NK-92 (cell line): ENCODE measurements around the gene KANK4.

Experiments
- DNase-seq: peaks from one replicate; lab custom pipeline; 2025; ENCODE audit not compliant: unreplicated experiment; lab: John Stamatoyannopoulos, UW

KANK4 gene

DNA sequence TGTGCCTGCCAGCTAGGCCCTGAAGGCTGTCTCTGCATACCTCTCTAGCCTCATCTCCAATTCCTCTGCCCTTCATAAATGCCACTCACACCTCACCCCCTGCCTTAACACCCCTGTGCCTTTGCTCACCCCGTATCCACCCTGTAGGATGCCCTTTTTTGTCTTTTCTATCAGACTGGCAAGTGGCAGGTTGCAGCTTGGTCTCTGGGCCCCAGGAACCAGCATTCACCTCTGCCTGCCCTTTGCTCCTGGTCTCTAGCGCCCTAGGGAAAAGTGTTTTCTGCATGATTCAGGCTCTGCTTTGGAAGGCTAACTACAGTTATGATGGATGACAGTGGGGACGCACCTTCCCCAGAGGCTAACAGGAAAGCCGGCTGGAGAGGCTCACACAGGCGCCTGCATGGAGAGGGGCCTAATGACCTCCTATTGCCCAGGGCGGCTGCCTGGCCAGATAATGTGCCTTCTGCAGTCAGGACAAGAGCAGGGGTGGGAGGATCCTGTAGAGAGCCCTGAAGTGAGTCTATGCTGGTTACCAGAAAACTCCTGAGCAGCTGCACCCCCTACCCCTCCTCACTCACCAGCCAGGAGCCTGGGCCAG, 11.2 kb downstream of the KANK4 start:
- DNase-seq, result no peak

DNA sequence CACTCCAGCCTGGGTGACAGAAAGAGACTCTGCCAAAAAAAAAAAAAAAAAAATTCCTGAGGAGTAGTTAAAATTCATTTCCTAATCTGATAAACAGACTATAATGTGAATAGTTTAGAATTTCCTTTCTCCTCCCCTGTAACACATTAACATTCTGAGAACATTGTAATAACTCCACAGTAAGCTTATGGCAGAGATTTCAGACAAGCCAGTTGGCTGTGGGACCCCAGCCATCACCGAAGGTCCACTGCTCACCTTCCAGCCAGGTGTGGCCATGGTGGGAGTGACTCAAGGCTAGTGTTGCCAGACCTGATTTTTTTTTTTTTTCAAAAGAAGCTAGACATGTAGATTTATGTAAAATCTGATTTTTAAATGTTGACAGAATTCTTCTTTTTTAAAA, 11.8 kb downstream of the KANK4 start:
- no peak for DNase-seq

DNA sequence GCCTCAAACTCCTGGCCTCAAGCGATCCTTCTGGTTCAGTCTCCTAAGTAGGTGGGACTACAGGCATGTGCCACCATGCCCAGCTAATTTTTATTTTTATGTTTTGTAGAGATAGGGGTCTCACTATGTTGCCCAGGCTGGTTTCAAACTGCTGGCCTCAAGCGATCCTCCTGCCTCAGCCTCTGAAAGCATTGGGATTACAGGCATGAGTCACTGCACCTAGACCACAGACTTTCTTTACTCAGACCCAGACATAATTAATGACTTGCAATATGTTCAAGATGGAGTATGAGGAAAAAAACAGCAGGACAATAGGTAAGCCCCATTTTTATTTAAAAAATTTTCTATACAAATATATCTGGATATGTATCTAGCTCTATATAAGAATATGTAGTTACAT, 13.2 kb downstream of the KANK4 start:
- DNase-seq, result no peak

DNA sequence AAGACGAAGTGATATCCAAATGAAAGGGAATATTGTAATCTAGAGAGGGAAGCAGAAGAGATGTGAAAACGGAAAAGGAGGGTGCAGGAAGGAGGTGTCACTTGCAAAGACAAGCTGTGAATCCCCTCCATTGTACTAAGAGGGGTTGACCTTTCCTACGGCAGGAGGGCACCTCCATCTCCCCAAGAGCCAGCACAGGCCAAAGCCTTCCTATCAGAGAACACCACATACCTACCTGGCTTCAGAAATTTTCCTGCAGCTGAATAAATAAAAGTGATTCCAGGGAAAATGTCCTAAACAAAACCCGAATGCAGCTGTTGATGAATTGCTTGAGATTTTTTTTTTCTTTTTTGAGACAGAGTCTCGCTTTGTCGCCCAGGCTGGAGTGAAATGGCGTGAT, 14.3 kb downstream of the KANK4 start:
- no peak for DNase-seq

GRCh38 chr1:62304515-62304914, 14.7 kb downstream of the KANK4 start:
- DNase-seq, result no peak

- no peak for DNase-seq
Observed at GRCh38 chr1:62301726-62302390, 17.4 kb downstream of the KANK4 start.

DNA sequence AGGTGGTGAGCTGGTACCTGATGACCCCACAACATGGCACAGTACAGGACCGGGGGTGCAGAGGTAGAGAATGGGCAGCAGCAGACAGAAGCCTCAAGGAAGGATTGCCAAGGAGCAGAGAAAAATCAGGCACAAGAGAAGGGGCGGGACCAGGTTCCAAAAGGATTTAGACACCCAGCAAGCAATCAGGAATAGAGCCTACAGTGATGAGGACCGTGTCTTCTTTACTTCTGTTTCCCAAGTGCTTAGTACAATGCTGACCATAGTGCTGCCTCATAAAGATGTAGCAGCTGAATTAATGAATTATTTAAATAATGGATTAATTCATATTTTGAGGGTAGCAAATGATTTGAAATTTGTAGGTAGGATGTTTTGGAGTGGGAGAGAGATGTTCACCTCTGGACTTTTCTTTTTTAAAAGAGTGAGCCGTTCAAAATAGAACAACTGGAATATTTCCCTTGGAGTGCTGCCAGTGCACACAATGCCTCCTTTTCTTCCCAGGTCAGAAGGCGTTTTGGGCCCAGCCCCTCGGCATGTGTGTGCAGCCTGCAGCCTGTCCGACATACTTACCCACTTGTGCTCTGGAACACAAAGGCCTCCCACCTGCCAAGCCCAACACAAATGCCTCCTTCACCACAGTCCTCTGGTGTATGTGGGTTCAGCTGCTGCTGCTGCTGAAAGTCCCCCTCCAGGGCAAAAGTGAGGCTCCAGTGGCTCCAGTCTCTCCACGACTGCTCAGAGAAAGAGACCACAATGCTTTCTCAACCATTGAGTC, 19.6 kb downstream of the KANK4 start:
- no peak for DNase-seq

- DNase-seq, result no peak
Observed at GRCh38 chr1:62295921-62296491, 23.2 kb downstream of the KANK4 start.

DNA sequence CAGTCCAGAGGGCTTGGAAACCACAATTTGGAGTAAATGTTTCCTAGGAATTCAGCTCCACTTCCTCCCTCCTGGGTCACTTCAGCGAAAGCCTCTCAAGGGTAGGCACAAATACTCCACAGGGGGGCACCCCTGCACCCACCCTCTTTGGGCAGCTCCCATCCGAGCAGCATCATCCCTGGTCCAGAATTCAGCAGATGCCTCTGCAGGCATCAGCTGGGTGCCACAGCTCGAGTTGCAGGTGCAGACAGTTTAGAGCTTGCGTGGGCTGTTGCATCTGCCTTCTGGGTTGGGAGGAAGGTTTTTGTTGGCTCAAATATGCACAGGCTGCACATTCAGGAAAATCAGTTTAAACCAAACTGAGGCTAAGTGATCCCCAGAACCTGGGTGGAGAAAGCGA, 25.0 kb downstream of the KANK4 start:
- DNase-seq, result no peak

DNA sequence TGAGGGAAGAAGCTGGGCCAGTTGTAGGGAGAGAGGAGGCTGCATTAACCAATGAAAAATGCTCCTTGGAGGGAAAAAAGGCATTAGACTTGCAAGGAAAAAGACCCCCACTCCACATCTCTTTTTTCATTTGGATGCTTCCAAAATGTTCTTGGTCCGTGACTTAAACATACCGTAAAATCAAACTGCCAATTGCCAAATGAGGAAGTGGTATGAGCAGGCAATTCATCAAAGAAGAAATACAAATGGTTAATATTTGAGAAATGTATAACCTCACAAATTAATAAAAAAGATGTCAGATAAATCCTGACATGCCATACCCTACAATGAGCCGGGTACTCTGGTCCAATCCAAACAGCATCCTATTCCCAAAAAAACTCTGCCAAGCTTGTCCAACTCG, 30.6 kb downstream of the KANK4 start:
- DNase-seq, result no peak

DNA sequence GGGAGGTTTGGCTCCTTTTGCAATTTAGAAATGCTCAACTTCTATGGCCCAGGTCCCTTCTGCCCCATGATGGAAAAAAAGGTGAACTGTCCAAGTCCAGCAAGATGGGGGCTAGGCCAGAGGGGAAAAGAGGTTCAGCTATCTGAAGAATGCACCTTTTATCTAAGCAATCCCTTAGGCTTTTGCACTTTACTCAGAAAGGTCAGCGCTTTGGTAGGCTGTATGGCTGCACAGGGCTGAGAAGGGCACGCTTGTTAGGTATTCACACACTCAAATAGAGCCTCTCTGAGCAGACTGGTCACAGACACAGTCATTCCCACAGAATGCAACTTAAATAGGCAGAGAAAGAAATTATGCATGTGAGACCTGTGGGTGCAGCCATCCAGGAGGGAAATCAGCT, 31.0 kb downstream of the KANK4 start:
- DNase-seq, result no peak

- no peak for DNase-seq
Observed at GRCh38 chr1:62286786-62287224, 32.4 kb downstream of the KANK4 start.

- no peak for DNase-seq
Observed at GRCh38 chr1:62285984-62286785, 33.0 kb downstream of the KANK4 start.

DNA sequence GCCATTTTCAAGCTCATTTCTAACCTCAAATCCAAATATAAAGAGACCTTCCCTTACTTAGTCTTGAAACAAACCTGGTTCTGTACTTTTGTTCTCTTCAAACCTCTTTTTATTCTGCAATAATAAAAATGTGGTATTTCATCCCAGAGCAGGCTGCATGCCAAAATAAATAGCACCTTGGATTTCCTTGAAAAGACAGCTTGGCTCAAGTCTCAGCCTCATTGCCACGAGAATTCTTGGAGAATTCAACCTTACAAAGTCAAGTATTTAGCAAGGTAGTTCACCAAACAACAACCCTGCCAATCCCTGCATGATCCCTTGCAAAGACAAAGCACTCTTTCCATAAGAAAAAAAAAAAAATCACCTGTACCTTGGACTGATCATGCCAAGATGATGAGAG, 33.8 kb downstream of the KANK4 start:
- DNase-seq, result no peak

DNA sequence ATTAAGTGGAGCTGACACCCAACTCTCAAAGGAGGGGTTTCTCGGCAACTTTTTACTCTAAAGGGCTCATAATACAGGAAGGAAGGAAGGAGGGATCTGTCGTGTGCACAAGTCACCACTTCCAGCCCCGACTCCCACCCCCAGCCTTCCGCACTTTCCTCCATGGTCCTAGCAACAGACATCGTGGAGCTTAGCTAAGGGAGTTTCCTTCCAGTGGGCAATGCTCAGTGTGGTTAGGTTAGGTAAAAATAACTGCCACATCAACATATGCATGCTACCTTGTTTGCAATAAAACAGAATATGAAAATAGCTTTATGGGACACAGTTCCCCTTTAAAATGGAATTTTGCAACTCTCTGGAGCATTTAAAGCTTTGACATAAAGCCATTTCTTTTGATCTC, 35.2 kb downstream of the KANK4 start:
- DNase-seq, result no peak

DNA sequence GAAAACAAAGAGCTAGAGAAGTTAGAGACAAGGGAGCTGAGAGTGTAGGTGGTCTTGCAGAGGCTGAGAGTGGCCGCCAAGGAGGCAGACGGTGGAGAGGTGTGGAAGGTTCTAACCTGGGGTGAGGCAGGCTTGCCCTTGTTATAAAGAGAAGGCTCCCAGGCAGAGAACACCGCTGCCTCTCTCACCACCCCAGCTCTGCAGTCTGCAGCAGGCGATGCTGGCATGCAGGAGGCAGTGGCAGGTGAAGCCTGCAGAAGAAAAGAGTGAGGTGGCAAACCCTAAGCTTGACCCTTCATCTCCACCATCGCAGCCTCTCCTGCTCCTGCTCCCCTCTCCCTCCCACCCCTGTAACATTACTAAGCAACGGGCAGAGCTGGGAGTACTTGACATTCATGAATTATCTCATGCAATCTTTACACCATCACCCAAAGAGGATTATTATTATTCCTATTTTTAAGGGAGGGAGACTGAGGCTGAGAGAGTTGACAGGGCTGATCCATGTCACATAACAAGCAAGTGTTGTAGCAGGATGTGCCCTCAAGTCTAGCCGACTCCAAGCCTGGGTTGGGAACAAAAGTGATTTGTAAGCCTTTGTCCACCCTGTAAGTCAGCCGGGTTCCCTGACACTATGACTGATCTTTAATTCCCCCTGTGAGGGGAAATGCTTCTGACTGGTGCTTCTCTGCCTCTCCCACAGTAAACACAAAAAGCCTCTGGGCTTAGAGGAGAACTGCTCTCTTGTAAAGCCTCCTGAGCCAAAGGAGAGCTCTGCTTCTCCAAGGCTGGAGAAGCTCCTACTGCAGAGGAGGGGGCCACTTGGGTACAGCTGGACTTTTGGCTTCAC, 36.1 kb downstream of the KANK4 start:
- DNase-seq, result no peak

GRCh38 chr1:62281922-62282555, 37.2 kb downstream of the KANK4 start:
- no peak for DNase-seq

DNA sequence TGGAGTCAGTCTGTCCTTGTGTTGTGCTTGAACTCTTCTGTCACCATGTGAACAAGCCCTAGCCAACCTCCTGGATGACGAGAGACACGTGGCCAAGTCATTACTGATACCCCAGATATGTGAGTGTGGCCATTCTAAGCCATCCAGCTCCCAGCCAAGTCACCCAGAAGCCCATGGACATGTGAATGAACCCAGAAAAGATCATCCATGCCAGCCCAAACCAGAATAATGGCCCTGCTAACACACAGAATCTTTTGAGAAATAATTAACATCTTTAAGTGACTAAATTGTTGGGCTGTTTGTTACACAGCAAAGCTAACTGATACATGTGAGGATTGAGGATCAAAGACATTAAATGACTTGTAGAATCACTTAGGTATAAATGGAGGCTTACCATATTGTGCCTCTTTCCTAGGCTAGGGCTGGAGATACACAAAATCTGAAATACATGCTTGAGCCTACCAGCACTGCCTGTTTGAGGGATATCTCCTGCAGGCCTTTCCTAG, 38.2 kb downstream of the KANK4 start:
- DNase-seq, result no peak

GRCh38 chr1:62280150-62280549, 39.1 kb downstream of the KANK4 start:
- DNase-seq, result no peak

GRCh38 chr1:62276791-62277190, 42.4 kb downstream of the KANK4 start:
- DNase-seq, result no peak
